ENCODE data around the gene L3MBTL4. TPM values are rescaled to one million over a fixed set of nuclear protein-coding genes. Genes with fewer than 3 reads are reported as not detected.

Gene L3MBTL4
- total RNA-seq, 1 experiment from 2014 or later: 1.4 TPM

- no peak for DNase-seq (ENCODE audit: low spot score)
- H3K4me3 Mint-ChIP-seq: no peak overlapping the region
- H3K36me3 Mint-ChIP-seq: no peaks in the 10 kb centered on the region
- no peaks in the 10 kb centered on the region for H3K27me3 Mint-ChIP-seq (ENCODE audit: low read depth)
- ChIA-PET CTCF (no interaction called here), POLR2A (no interaction called here)
- TF ChIP-seq, protein P1, sequence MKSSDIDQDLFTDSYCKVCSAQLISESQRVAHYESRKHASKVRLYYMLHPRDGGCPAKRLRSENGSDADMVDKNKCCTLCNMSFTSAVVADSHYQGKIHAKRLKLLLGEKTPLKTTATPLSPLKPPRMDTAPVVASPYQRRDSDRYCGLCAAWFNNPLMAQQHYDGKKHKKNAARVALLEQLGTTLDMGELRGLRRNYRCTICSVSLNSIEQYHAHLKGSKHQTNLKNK (CRISPR knock-in tag; IDR thresholded peaks at IDR 0.05): no peak
- TF ChIP-seq IRF1 (CRISPR knock-in tag; IDR thresholded peaks at IDR 0.05) (no peak), EMX1 (CRISPR knock-in tag; IDR thresholded peaks at IDR 0.05) (no peak), ATF6 (CRISPR knock-in tag; IDR thresholded peaks at IDR 0.05) (no peak), ZBTB21 (CRISPR knock-in tag; IDR thresholded peaks at IDR 0.05; ENCODE audit: borderline replicate concordance) (no peak), MYBL2 (CRISPR knock-in tag; IDR thresholded peaks at IDR 0.05) (no peak), ARID4B (CRISPR knock-in tag; IDR thresholded peaks at IDR 0.05; ENCODE audit: borderline replicate concordance) (no peak), CREM (CRISPR knock-in tag; IDR thresholded peaks at IDR 0.05) (no peak), RORB (CRISPR knock-in tag; IDR thresholded peaks at IDR 0.05) (no peak), ZNF219 (CRISPR knock-in tag; IDR thresholded peaks at IDR 0.05; ENCODE audit: borderline replicate concordance) (no peak), NFATC4 (CRISPR knock-in tag; IDR thresholded peaks at IDR 0.05) (no peak), ZNF317 (CRISPR knock-in tag; IDR thresholded peaks at IDR 0.05; ENCODE audit: borderline replicate concordance, low read depth) (no peak), NFYB (CRISPR knock-in tag; conservative IDR thresholded peaks at IDR 0.05; ENCODE audit: low read depth) (no peak), CDX4 (CRISPR knock-in tag; IDR thresholded peaks at IDR 0.05; ENCODE audit: borderline replicate concordance) (no peak), ZNF281 (CRISPR knock-in tag; IDR thresholded peaks at IDR 0.05) (no peak), ZNF263 (CRISPR knock-in tag; IDR thresholded peaks at IDR 0.05; ENCODE audit: low read depth) (no peak), SMAD3 (CRISPR knock-in tag; IDR thresholded peaks at IDR 0.05; ENCODE audit: borderline replicate concordance) (no peak), ZNF232 (CRISPR knock-in tag; IDR thresholded peaks at IDR 0.05) (no peak)
- TF ChIP-seq, protein P2, sequence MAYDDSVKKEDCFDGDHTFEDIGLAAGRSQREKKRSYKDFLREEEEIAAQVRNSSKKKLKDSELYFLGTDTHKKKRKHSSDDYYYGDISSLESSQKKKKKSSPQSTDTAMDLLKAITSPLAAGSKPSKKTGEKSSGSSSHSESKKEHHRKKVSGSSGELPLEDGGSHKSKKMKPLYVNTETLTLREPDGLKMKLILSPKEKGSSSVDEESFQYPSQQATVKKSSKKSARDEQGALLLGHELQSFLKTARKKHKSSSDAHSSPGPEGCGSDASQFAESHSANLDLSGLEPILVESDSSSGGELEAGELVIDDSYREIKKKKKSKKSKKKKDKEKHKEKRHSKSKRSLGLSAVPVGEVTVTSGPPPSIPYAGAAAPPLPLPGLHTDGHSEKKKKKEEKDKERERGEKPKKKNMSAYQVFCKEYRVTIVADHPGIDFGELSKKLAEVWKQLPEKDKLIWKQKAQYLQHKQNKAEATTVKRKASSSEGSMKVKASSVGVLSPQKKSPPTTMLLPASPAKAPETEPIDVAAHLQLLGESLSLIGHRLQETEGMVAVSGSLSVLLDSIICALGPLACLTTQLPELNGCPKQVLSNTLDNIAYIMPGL (CRISPR knock-in tag; IDR thresholded peaks at IDR 0.05): no peak
- TF ChIP-seq, protein P3, sequence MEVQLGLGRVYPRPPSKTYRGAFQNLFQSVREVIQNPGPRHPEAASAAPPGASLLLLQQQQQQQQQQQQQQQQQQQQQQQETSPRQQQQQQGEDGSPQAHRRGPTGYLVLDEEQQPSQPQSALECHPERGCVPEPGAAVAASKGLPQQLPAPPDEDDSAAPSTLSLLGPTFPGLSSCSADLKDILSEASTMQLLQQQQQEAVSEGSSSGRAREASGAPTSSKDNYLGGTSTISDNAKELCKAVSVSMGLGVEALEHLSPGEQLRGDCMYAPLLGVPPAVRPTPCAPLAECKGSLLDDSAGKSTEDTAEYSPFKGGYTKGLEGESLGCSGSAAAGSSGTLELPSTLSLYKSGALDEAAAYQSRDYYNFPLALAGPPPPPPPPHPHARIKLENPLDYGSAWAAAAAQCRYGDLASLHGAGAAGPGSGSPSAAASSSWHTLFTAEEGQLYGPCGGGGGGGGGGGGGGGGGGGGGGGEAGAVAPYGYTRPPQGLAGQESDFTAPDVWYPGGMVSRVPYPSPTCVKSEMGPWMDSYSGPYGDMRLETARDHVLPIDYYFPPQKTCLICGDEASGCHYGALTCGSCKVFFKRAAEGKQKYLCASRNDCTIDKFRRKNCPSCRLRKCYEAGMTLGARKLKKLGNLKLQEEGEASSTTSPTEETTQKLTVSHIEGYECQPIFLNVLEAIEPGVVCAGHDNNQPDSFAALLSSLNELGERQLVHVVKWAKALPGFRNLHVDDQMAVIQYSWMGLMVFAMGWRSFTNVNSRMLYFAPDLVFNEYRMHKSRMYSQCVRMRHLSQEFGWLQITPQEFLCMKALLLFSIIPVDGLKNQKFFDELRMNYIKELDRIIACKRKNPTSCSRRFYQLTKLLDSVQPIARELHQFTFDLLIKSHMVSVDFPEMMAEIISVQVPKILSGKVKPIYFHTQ (CRISPR knock-in tag; IDR thresholded peaks at IDR 0.05): no peak
- peaks cover 4% of the 10 kb centered on the region for H3K4me1 Mint-ChIP-seq
- no peaks in the 10 kb centered on the region for H3K9me3 Mint-ChIP-seq
- ATAC-seq: no peak
- no peak overlapping the region for H3K27ac Mint-ChIP-seq
These were observed 328.0 kb downstream of the L3MBTL4 start for GRCh38 chr18:6086731-6087130.

Measured in WTC11 (cell line).